HCT116 (cell line): ENCODE data around the gene CNTN4. TPM values are rescaled to one million over a fixed set of nuclear protein-coding genes. Genes with fewer than 3 reads are reported as not detected.

Experiments used
- ATAC-seq: fragments of 200-7000 bp; cut with Tn5 transposase; 2 replicates; pipeline ENCODE4 v1.9.1; 2020; ENCODE audit warnings: mild to moderate bottlenecking, moderate library complexity
- BruUV-seq: library from RNA; stranded (reverse); fragments of 400-500 nt; replicated peaks from 2 replicates; lab custom pipeline; 2021; lab: Mats Ljungman, UMichigan
- CTCF ChIA-PET: fragments of 300-600 bp; sonication (Branson Sonifier 250); formaldehyde crosslinking; loops from one replicate; lab custom pipeline; 2021; ENCODE audit warnings: antibody characterized with exemption; lab: Charles Lee
- POLR2A ChIA-PET: fragments of 300-600, 350-600 bp; sonication (Branson Sonifier 250); formaldehyde crosslinking; loops from one replicate; lab custom pipeline; 2021; ENCODE audit warnings: antibody characterized with exemption; lab: Charles Lee
- RAD21 ChIA-PET, 2 experiments: fragments of 300-600 bp; sonication (Branson Sonifier 250); formaldehyde crosslinking; loops; one replicate each; lab custom pipeline; 2023; ENCODE audit warnings: low total read pairs in 2 of 2; ENCODE audit not compliant: uncharacterized antibody in 2 of 2, unreplicated experiment in 2 of 2, low non-redundant PET in 1 of 2; lab: Charles Lee
- DNase-seq: peaks from one replicate; pipeline ENCODE4 v3.0.0-alpha.2; 2010; ENCODE audit warnings: low read depth, low spot score
- H2AFZ ChIP-seq: fragments of 200-600 bp; shearing (Covaris generic), sonication (generic); 2 replicates; pipeline ENCODE4 v1.6.1; 2017; ENCODE audit warnings: low read depth, mixed run types, mixed read lengths, antibody characterized with exemption, low read length; ENCODE audit not compliant: poor library complexity, severe bottlenecking
- H3K27ac ChIP-seq: 2 replicates; pipeline ENCODE4 v1.5.1; 2012; ENCODE audit warnings: low read depth, low read length
- H3K27me3 ChIP-seq: fragments of 200-600 bp; sonication (generic); 2 replicates; pipeline ENCODE4 v1.6.1; 2016; ENCODE audit warnings: mixed run types, low read length, mixed read lengths; ENCODE audit not compliant: insufficient read depth
- H3K36me3 ChIP-seq, 2 experiments: fragments of 200-500 bp in 1 of 2; fragments of 200-600 bp in 1 of 2; sonication (Bioruptor generic) in 1 of 2; sonication (generic) in 1 of 2; 2 replicates each; pipeline versions ENCODE4 v1.5.1 to v1.6.1; 2014 to 2016; ENCODE audit warnings: low read length in 2 of 2, inconsistent platforms in 1 of 2, mixed read lengths in 1 of 2, mixed run types in 1 of 2; ENCODE audit not compliant: insufficient read depth in 2 of 2, control insufficient read depth in 1 of 2
- H3K4me1 ChIP-seq, 2 experiments: fragments of 200-600 bp in 1 of 2; sonication (generic) in 1 of 2; 2 replicates each; pipeline versions ENCODE4 v1.5.1 to v1.6.1; 2012 to 2017; ENCODE audit warnings: low read length in 2 of 2, inconsistent platforms in 1 of 2, mild to moderate bottlenecking in 1 of 2, mixed read lengths in 1 of 2, mixed run types in 1 of 2, moderate library complexity in 1 of 2; ENCODE audit not compliant: insufficient read depth in 2 of 2, control insufficient read depth in 1 of 2
- H3K4me2 ChIP-seq: fragments of 200-600 bp; sonication (generic); 2 replicates; pipeline ENCODE4 v1.6.1; 2017; ENCODE audit warnings: mixed run types, low read length, mixed read lengths
- H3K4me3 ChIP-seq, 2 experiments: fragments of 200-600 bp in 1 of 2; sonication (generic) in 1 of 2; replicated peaks in 1 of 2; 2 replicates each; pipeline ENCODE4 v1.5.1; 2011 to 2016; ENCODE audit warnings: low read length in 2 of 2, control low read depth in 1 of 2, low read depth in 1 of 2, mild to moderate bottlenecking in 1 of 2, mixed read lengths in 1 of 2, mixed run types in 1 of 2
- H3K79me2 ChIP-seq: fragments of 200-600 bp; sonication (generic); 2 replicates; pipeline ENCODE4 v1.6.1; 2017; ENCODE audit warnings: mild to moderate bottlenecking, mixed run types, low read length, moderate library complexity, mixed read lengths; ENCODE audit not compliant: insufficient read depth
- H3K9ac ChIP-seq: fragments of 200-600 bp; sonication (generic); 2 replicates; pipeline ENCODE4 v1.6.1; 2016; ENCODE audit warnings: low read length, mixed read lengths
- H3K9me2 ChIP-seq: fragments of 200-600 bp; sonication (generic), shearing (Covaris generic); 2 replicates; pipeline ENCODE4 v1.6.1; 2017; ENCODE audit warnings: mixed run types, mild to moderate bottlenecking, moderate library complexity; ENCODE audit not compliant: insufficient read depth
- H3K9me3 ChIP-seq, 2 experiments: fragments of 200-500 bp in 1 of 2; fragments of 200-600 bp in 1 of 2; sonication (Bioruptor generic) in 1 of 2; sonication (generic) in 1 of 2; 2 replicates each; pipeline ENCODE4 v1.6.1; 2014 to 2017; ENCODE audit warnings: low read length in 2 of 2, mixed read lengths in 2 of 2, inconsistent platforms in 1 of 2, low read depth in 1 of 2, mild to moderate bottlenecking in 1 of 2, mixed run types in 1 of 2, moderate library complexity in 1 of 2; ENCODE audit not compliant: control insufficient read depth in 1 of 2, insufficient read depth in 1 of 2
- H4K20me1 ChIP-seq: fragments of 200-600 bp; sonication (generic), shearing (Covaris generic); 2 replicates; pipeline ENCODE4 v1.6.1; 2017; ENCODE audit warnings: mixed run types, mild to moderate bottlenecking, moderate library complexity; ENCODE audit not compliant: insufficient read depth
- ATF3 ChIP-seq: IDR thresholded peaks from 2 replicates; pipeline ENCODE4 v1.6.1; 2012
- CBX3 ChIP-seq: IDR thresholded peaks from 2 replicates; pipeline ENCODE4 v1.6.1; 2012; ENCODE audit warnings: low read depth
- CEBPB ChIP-seq: IDR thresholded peaks from 2 replicates; pipeline ENCODE4 v1.6.1; 2012; ENCODE audit warnings: low read depth
- CTCF ChIP-seq, 3 experiments: fragments of 200-600 bp in 1 of 3; sonication (generic) in 1 of 3; IDR thresholded peaks in 2 of 3; conservative IDR thresholded peaks in 1 of 3; 2 replicates each; pipeline ENCODE4 v1.5.1; 2012 to 2017; ENCODE audit warnings: low read depth in 2 of 3, low read length in 2 of 3, antibody characterized with exemption in 1 of 3, borderline replicate concordance in 1 of 3, control low read depth in 1 of 3, mild to moderate bottlenecking in 1 of 3, mixed read lengths in 1 of 3, mixed run types in 1 of 3, moderate library complexity in 1 of 3; ENCODE audit not compliant: insufficient read depth in 1 of 3
- EGR1 ChIP-seq: IDR thresholded peaks from 2 replicates; pipeline ENCODE4 v1.6.1; 2012; ENCODE audit warnings: low read depth
- ELF1 ChIP-seq: IDR thresholded peaks from 2 replicates; pipeline ENCODE4 v1.6.1; 2012; ENCODE audit warnings: low read depth, borderline replicate concordance
- EZH2 ChIP-seq: fragments of 200-600 bp; sonication (generic); IDR thresholded peaks from 2 replicates; pipeline ENCODE4 v1.6.1; 2017; ENCODE audit warnings: antibody characterized with exemption, mixed run types
- EZH2phosphoT487 ChIP-seq: fragments of 200-600 bp; IDR thresholded peaks from 2 replicates; pipeline ENCODE4 v1.6.1; 2018; ENCODE audit warnings: antibody characterized with exemption, borderline replicate concordance
- FOSL1 ChIP-seq: IDR thresholded peaks from 2 replicates; pipeline ENCODE4 v1.6.1; 2012; ENCODE audit warnings: low read depth
- MAX ChIP-seq: IDR thresholded peaks from 2 replicates; pipeline ENCODE4 v1.6.1; 2012
- POLR2AphosphoS5 ChIP-seq: IDR thresholded peaks from 2 replicates; pipeline ENCODE4 v1.6.1; 2011; ENCODE audit warnings: mild to moderate bottlenecking, low read depth, low read length, moderate library complexity
- SP1 ChIP-seq: IDR thresholded peaks from 2 replicates; pipeline ENCODE4 v1.6.1; 2012; ENCODE audit warnings: low read depth
- YY1 ChIP-seq: IDR thresholded peaks from 2 replicates; pipeline ENCODE4 v1.6.1; 2011; ENCODE audit warnings: low read length, low read depth, moderate library complexity, mild to moderate bottlenecking; ENCODE audit not compliant: insufficient replicate concordance; ENCODE audit errors: extremely low read depth
- intact Hi-C: fragments of 100-400 bp; cut with micrococcal nuclease; formaldehyde crosslinking; loops from 2 replicates; pipeline ENCODE4 v1.10.0; 2022
- total RNA-seq: library from RNA; stranded (reverse); gene quantifications from one replicate; pipeline ENCODE4 v1.2.1, GENCODE V29; 2021; ENCODE audit not compliant: unreplicated experiment
- TF ChIP-seq, protein P1 (sequence below): IDR thresholded peaks from 2 replicates; pipeline ENCODE4 v1.6.1; 2011; ENCODE audit warnings: mild to moderate bottlenecking, low read length, moderate library complexity; ENCODE audit not compliant: insufficient replicate concordance; ENCODE audit errors: extremely low read depth

Gene CNTN4
- total RNA-seq, 1 experiment from 2014 or later, result not detected

DNA sequence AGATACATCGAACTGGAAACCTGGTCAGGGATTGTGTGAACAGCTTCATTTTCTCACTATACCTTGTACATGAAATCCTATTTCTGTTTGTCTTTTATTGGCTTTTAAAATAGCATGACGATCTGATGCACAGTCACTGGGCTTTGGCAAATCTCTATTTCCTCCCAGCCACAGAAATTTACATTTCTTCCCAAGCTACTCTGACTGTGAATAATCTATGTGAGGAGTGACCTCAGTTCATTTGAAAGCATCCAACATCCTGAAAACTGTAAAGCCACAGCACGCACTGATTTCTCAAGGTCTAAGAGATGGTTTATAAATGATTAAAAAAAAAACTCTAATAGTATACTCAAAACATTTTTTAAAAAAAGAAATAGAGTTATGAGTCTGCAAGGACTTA, 561.2 kb downstream of the CNTN4 start:
- BruUV-seq, result no TSS peak
- H3K4me2 ChIP-seq, result no peak overlapping the region
- H3K9me2 ChIP-seq, result no peaks in the 10 kb centered on the region
- H3K36me3 ChIP-seq, result no peaks in the 10 kb centered on the region
- H3K27me3 ChIP-seq, result no peaks in the 10 kb centered on the region
- peaks cover 7 to 22% of the 10 kb centered on the region in 2 experiments; a peak in 3 of 4 replicates for H3K9me3 ChIP-seq
- H4K20me1 ChIP-seq, result no peaks in the 10 kb centered on the region
- ChIA-PET RAD21 (no interaction called here), POLR2A (no interaction called here), CTCF (no interaction called here)
- no peak overlapping the region for H3K4me3 ChIP-seq
- no peak overlapping the region for H3K9ac ChIP-seq
- no peaks in the 10 kb centered on the region for H3K4me1 ChIP-seq
- no peak for TF ChIP-seq ELF1
- TF ChIP-seq EGR1, result no peak
- TF ChIP-seq EZH2, result no peak
- no peak for TF ChIP-seq CEBPB
- TF ChIP-seq, protein P1, sequence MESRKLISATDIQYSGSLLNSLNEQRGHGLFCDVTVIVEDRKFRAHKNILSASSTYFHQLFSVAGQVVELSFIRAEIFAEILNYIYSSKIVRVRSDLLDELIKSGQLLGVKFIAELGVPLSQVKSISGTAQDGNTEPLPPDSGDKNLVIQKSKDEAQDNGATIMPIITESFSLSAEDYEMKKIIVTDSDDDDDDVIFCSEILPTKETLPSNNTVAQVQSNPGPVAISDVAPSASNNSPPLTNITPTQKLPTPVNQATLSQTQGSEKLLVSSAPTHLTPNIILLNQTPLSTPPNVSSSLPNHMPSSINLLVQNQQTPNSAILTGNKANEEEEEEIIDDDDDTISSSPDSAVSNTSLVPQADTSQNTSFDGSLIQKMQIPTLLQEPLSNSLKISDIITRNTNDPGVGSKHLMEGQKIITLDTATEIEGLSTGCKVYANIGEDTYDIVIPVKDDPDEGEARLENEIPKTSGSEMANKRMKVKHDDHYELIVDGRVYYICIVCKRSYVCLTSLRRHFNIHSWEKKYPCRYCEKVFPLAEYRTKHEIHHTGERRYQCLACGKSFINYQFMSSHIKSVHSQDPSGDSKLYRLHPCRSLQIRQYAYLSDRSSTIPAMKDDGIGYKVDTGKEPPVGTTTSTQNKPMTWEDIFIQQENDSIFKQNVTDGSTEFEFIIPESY, result no peak
- ATAC-seq (no peak), DNase-seq (no peak)
- intact Hi-C loops, result no loop called here
- no peak overlapping the region for H2AFZ ChIP-seq
- H3K27ac ChIP-seq, result no peak overlapping the region
- H3K79me2 ChIP-seq, result no peaks in the 10 kb centered on the region

- intact Hi-C loops, result no loop called here
- CTCF ChIA-PET, result no interaction called here
- Histone ChIP-seq H3K4me1 (no peaks in the 10 kb centered on the region), H3K9ac (no peak overlapping the region), H3K9me3 (peaks cover 4 to 12% of the 10 kb centered on the region in 2 experiments; a peak in 3 of 4 replicates), H2AFZ (no peak overlapping the region), H3K79me2 (no peaks in the 10 kb centered on the region), H3K36me3 (no peaks in the 10 kb centered on the region), H4K20me1 (no peaks in the 10 kb centered on the region), H3K9me2 (no peaks in the 10 kb centered on the region), H3K27me3 (no peaks in the 10 kb centered on the region), H3K27ac (no peak overlapping the region), H3K4me2 (no peak overlapping the region), H3K4me3 (no peak overlapping the region)
- DNase-seq (no peak), ATAC-seq (no peak)
- RAD21 ChIA-PET, result no interaction called here
- no TSS peak for BruUV-seq
- POLR2A ChIA-PET, result no interaction called here
- TF ChIP-seq SP1 (no peak), POLR2AphosphoS5 (no peak), CBX3 (no peak), FOSL1 (no peak), YY1 (no peak), CTCF (IDR thresholded peaks at IDR 0.05 in 2 of 3, conservative IDR thresholded peaks at IDR 0.05 in 1 of 3; ENCODE audit: borderline replicate concordance in 1 of 3, insufficient read depth in 1 of 3, low read depth in 2 of 3, low read length in 2 of 3) (no peak), EZH2 (no peak), MAX (no peak), ATF3 (no peak), EZH2phosphoT487 (no peak)
- TF ChIP-seq, protein P1, result no peak
These were observed 562.4 kb downstream of the CNTN4 start for GRCh38 chr3:2661078-2661477.
